ENCODE measurements around the gene ABHD1.

Gene ABHD1

GRCh38 chr2:27082773-27083409, 40.7 kb upstream of the ABHD1 start:
- ChIA-PET POLR2A (interaction anchor here (1.0 to 4.6 kb wide), 3 partner anchors 10 to 32 kb away, joined by 3 to 28 read pairs (median 5); partner anchors contain the start of gene OST4), CTCF (interaction anchor here (1.0 to 10.3 kb wide), 10 partner anchors 9 to 121 kb away, joined by 3 to 73 read pairs (median 10); partner anchors contain the start of gene AGBL5)
- DNase-seq (ENCODE audit: low read depth, low spot score) = no peak
- H3K4me3 ChIP-seq (ENCODE audit: low read depth, low read length) = no peak overlapping the region
- TF ChIP-seq, protein P1, sequence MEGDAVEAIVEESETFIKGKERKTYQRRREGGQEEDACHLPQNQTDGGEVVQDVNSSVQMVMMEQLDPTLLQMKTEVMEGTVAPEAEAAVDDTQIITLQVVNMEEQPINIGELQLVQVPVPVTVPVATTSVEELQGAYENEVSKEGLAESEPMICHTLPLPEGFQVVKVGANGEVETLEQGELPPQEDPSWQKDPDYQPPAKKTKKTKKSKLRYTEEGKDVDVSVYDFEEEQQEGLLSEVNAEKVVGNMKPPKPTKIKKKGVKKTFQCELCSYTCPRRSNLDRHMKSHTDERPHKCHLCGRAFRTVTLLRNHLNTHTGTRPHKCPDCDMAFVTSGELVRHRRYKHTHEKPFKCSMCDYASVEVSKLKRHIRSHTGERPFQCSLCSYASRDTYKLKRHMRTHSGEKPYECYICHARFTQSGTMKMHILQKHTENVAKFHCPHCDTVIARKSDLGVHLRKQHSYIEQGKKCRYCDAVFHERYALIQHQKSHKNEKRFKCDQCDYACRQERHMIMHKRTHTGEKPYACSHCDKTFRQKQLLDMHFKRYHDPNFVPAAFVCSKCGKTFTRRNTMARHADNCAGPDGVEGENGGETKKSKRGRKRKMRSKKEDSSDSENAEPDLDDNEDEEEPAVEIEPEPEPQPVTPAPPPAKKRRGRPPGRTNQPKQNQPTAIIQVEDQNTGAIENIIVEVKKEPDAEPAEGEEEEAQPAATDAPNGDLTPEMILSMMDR (IDR thresholded peaks at IDR 0.05; ENCODE audit: insufficient read depth, low read length, missing control alignments) = no peak

GRCh38 chr2:27083410-27084296, 40.0 kb upstream of the ABHD1 start:
- no peak overlapping the region for H3K4me3 ChIP-seq (ENCODE audit: low read depth, low read length)
- POLR2A ChIA-PET = interaction anchor here (1.3 to 4.6 kb wide), 2 partner anchors 12 to 33 kb away, joined by 5 to 28 read pairs; partner anchors contain the start of gene OST4
- TF ChIP-seq, protein P1 (IDR thresholded peaks at IDR 0.05; ENCODE audit: insufficient read depth, low read length, missing control alignments) = no peak
- no peak for DNase-seq (ENCODE audit: low read depth, low spot score)
- CTCF ChIA-PET = interaction anchor here (0.6 to 10.3 kb wide), 12 partner anchors 10 to 197 kb away, joined by 3 to 73 read pairs (median 4); partner anchors contain the start of gene AGBL5

- DNase-seq (ENCODE audit: low read depth, low spot score) = no peak
- TF ChIP-seq, protein P1 (IDR thresholded peaks at IDR 0.05; ENCODE audit: insufficient read depth, low read length, missing control alignments) = no peak
- ChIA-PET CTCF (interaction anchor here (0.6 to 10.3 kb wide), 15 partner anchors 8 to 533 kb away, joined by 3 to 73 read pairs (median 5); partner anchors contain the start of genes AGBL5 and TMEM214), POLR2A (interaction anchor here (4.6 kb wide), 1 partner anchor 13 kb away, joined by 28 read pairs; the partner anchor contains the start of gene OST4)
- no peak overlapping the region for H3K4me3 ChIP-seq (ENCODE audit: low read depth, low read length)
Measured at GRCh38 chr2:27084297-27085061, 39.1 kb upstream of the ABHD1 start.

GRCh38 chr2:27085062-27085672, 38.4 kb upstream of the ABHD1 start:
- ChIA-PET CTCF (interaction anchor here (0.6 to 10.3 kb wide), 17 partner anchors 8 to 533 kb away, joined by 3 to 73 read pairs (median 5); partner anchors contain the start of genes AGBL5, OST4 and TMEM214), POLR2A (interaction anchor here (1.3 kb wide), 1 partner anchor 9 kb away, joined by 3 read pairs; no protein-coding TSS in a partner anchor)
- no peak for DNase-seq (ENCODE audit: low read depth, low spot score)
- H3K4me3 ChIP-seq (ENCODE audit: low read depth, low read length) = peak overlapping the region; percentile 27
- TF ChIP-seq, protein P1 (IDR thresholded peaks at IDR 0.05; ENCODE audit: insufficient read depth, low read length, missing control alignments) = no peak

DNA sequence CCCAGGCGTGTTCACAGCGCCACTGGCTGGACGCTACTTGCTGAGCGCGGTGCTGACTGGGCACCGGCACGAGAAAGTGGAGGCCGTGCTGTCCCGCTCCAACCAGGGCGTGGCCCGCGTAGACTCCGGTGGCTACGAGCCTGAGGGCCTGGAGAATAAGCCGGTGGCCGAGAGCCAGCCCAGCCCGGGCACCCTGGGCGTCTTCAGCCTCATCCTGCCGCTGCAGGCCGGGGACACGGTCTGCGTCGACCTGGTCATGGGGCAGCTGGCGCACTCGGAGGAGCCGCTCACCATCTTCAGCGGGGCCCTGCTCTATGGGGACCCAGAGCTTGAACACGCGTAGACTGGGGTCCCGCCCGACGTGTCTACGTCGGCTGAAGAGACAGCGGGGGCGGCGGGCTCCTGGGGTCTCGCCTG, 37.9 kb upstream of the ABHD1 start:
- POLR2A ChIA-PET = interaction anchor here (1.3 kb wide), 1 partner anchor 9 kb away, joined by 3 read pairs; no protein-coding TSS in a partner anchor
- CTCF ChIA-PET = interaction anchor here (0.7 to 10.3 kb wide), 15 partner anchors 7 to 240 kb away, joined by 3 to 73 read pairs (median 8); partner anchors contain the start of genes AGBL5, OST4 and TMEM214

More for the DNA sequence above, 37.9 kb upstream of the ABHD1 start:
- TF ChIP-seq, protein P1 (IDR thresholded peaks at IDR 0.05; ENCODE audit: insufficient read depth, low read length, missing control alignments) = peak; percentile 65
- peak overlapping the region; percentile 27 for H3K4me3 ChIP-seq (ENCODE audit: low read depth, low read length)
- DNase-seq (ENCODE audit: low read depth, low spot score) = no peak

Measured in AG04449 (cell line).